HepG2 (cell line): ENCODE data around the gene TBC1D3K. TPM values are rescaled to one million over a fixed set of nuclear protein-coding genes. Genes with fewer than 3 reads are reported as not detected.
A peak's percentile ranks its signal among the peaks of the same experiment; 100 is the strongest.

Experiments used
- ELF3 ChIP-seq: IDR thresholded peaks from 2 replicates; pipeline ENCODE4 v1.6.1; 2016; ENCODE audit warnings: missing genetic modification reagents, missing compliant biosample characterization
- HNRNPL ChIP-seq: fragments of 200-400 bp; formaldehyde crosslinking; IDR thresholded peaks from 2 replicates; pipeline ENCODE4 v1.6.1; 2017; ENCODE audit warnings: mild to moderate bottlenecking, low read depth, low read length
- JUNB ChIP-seq: sonication (generic); formaldehyde crosslinking; IDR thresholded peaks from 2 replicates; pipeline ENCODE4 v1.8.0; 2022; ENCODE audit warnings: missing genetic modification reagents, mild to moderate bottlenecking, borderline replicate concordance
- KAT8 ChIP-seq: IDR thresholded peaks from 2 replicates; pipeline ENCODE4 v1.6.1; 2016; ENCODE audit warnings: missing genetic modification reagents, missing compliant biosample characterization
- KDM1A ChIP-seq: IDR thresholded peaks from 2 replicates; pipeline ENCODE4 v1.6.1; 2016; ENCODE audit warnings: missing compliant biosample characterization
- KMT2A ChIP-seq: sonication (generic); formaldehyde crosslinking; IDR thresholded peaks from 2 replicates; pipeline ENCODE4 v1.4.0; 2020; ENCODE audit warnings: missing genetic modification reagents
- MTF1 ChIP-seq: sonication (generic); formaldehyde crosslinking; IDR thresholded peaks from 2 replicates; pipeline ENCODE4 v1.5.0; 2020; ENCODE audit warnings: missing genetic modification reagents
- PITX1 ChIP-seq: sonication (generic); formaldehyde crosslinking; IDR thresholded peaks from 2 replicates; pipeline ENCODE4 v1.5.1; 2020; ENCODE audit warnings: mild to moderate bottlenecking, missing genetic modification reagents
- RARA ChIP-seq: IDR thresholded peaks from 2 replicates; pipeline ENCODE4 v1.6.1; 2016; ENCODE audit warnings: missing genetic modification reagents, missing compliant biosample characterization
- SIX4 ChIP-seq: sonication (generic); formaldehyde crosslinking; IDR thresholded peaks from 2 replicates; pipeline ENCODE4 v1.4.0; 2020; ENCODE audit warnings: missing genetic modification reagents
- SMC3 ChIP-seq: IDR thresholded peaks from 2 replicates; pipeline ENCODE4 v1.6.1; 2011; ENCODE audit warnings: low read length, improper control_type of control experiment
- SNAPC2 ChIP-seq: sonication (generic); formaldehyde crosslinking; IDR thresholded peaks from 2 replicates; pipeline ENCODE4 v1.8.1; 2022; ENCODE audit warnings: mild to moderate bottlenecking, missing genetic modification reagents
- STAT5B ChIP-seq: sonication (generic); formaldehyde crosslinking; IDR thresholded peaks from 2 replicates; pipeline ENCODE4 v1.4.0; 2020; ENCODE audit warnings: missing genetic modification reagents
- U2AF2 ChIP-seq: fragments of 200-400 bp; formaldehyde crosslinking; IDR thresholded peaks from 2 replicates; pipeline ENCODE4 v1.6.1; 2017; ENCODE audit warnings: low read depth, mild to moderate bottlenecking, low read length
- ZBTB42 ChIP-seq: sonication (generic); formaldehyde crosslinking; IDR thresholded peaks from 2 replicates; pipeline ENCODE4 v1.5.0; 2020; ENCODE audit warnings: mild to moderate bottlenecking, missing genetic modification reagents
- ZBTB49 ChIP-seq: sonication (generic); formaldehyde crosslinking; IDR thresholded peaks from 2 replicates; pipeline ENCODE4 v1.4.0; 2020; ENCODE audit warnings: missing genetic modification reagents, borderline replicate concordance
- ZFP41 ChIP-seq: sonication (generic); formaldehyde crosslinking; IDR thresholded peaks from 2 replicates; pipeline ENCODE4 v1.4.0; 2020; ENCODE audit warnings: mild to moderate bottlenecking, missing genetic modification reagents, borderline replicate concordance
- ZKSCAN5 ChIP-seq: sonication (generic); formaldehyde crosslinking; IDR thresholded peaks from 2 replicates; pipeline ENCODE4 v1.5.1; 2020; ENCODE audit warnings: mild to moderate bottlenecking, missing genetic modification reagents
- ZNF143 ChIP-seq: sonication (generic); formaldehyde crosslinking; IDR thresholded peaks from 2 replicates; pipeline ENCODE4 v1.4.0; 2020; ENCODE audit warnings: missing genetic modification reagents
- ZNF362 ChIP-seq: sonication (generic); formaldehyde crosslinking; IDR thresholded peaks from 2 replicates; pipeline ENCODE4 v1.4.0; 2020; ENCODE audit warnings: missing genetic modification reagents, mild to moderate bottlenecking, borderline replicate concordance
- ZNF503 ChIP-seq: sonication (generic); formaldehyde crosslinking; IDR thresholded peaks from 2 replicates; pipeline ENCODE4 v1.4.0; 2020; ENCODE audit warnings: missing genetic modification reagents
- ZNF543 ChIP-seq: sonication (generic); formaldehyde crosslinking; IDR thresholded peaks from 2 replicates; pipeline ENCODE4 v1.4.0; 2020; ENCODE audit warnings: mild to moderate bottlenecking, missing genetic modification reagents
- ZNF546 ChIP-seq: sonication (generic); formaldehyde crosslinking; conservative IDR thresholded peaks from 2 replicates; pipeline ENCODE4 v1.8.1; 2023; ENCODE audit warnings: mild to moderate bottlenecking, missing genetic modification reagents
- ZSCAN20 ChIP-seq: sonication (generic); formaldehyde crosslinking; IDR thresholded peaks from 2 replicates; pipeline ENCODE4 v1.4.0; 2020; ENCODE audit warnings: missing genetic modification reagents, mild to moderate bottlenecking, borderline replicate concordance
- polyA plus RNA-seq, 8 experiments: library from polyadenylated mRNA; depleted of rRNA in 3 of 8; stranded (reverse) in 7 of 8; unstranded in 1 of 8; fragments of >200 nt; fragmentation: Illumina TruSeq in 4 of 8; extraction: Trizol in 4 of 8; gene quantifications; 2 replicates each; pipeline versions ENCODE4 v1.2.1 to v1.2.3, GENCODE V29; 2011 to 2016; ENCODE audit warnings: low read depth in 4 of 8, missing spikeins in 1 of 8, mixed read lengths in 1 of 8; ENCODE audit not compliant: insufficient read depth in 1 of 8
- total RNA-seq, 5 experiments: library from RNA; depleted of rRNA; stranded (reverse); fragments of >200 nt; fragmentation: Illumina TruSeq; extraction: Trizol; gene quantifications; 2 replicates each; pipeline ENCODE4 v1.2.3, GENCODE V29; 2016; ENCODE audit warnings: low read depth in 1 of 5

The TBC1D3K gene
- total and polyA plus RNA-seq, 2 of the 13 experiments (the other 11 are each of a cell fraction or from before 2014, with no cell fraction given), result not detected

- TF ChIP-seq ZNF362, result peak; percentile 94
- TF ChIP-seq ZKSCAN5 (CRISPR knock-in tag), result no peak
- TF ChIP-seq MTF1, result no peak
- TF ChIP-seq JUNB (CRISPR knock-in tag), result no peak
- no peak for TF ChIP-seq U2AF2
- no peak for TF ChIP-seq KMT2A (CRISPR knock-in tag)
- TF ChIP-seq ZNF143 (CRISPR knock-in tag), result no peak
- TF ChIP-seq ZNF546 (CRISPR knock-in tag), result no peak
- TF ChIP-seq ZNF543, result no peak
- TF ChIP-seq SIX4 (CRISPR knock-in tag), result no peak
- TF ChIP-seq KDM1A (CRISPR knock-in tag), result no peak
- TF ChIP-seq ELF3 (CRISPR knock-in tag), result no peak
- TF ChIP-seq PITX1 (CRISPR knock-in tag), result no peak
- no peak for TF ChIP-seq STAT5B (CRISPR knock-in tag)
- no peak for TF ChIP-seq SMC3
- TF ChIP-seq ZFP41, result no peak
- TF ChIP-seq ZSCAN20 (CRISPR knock-in tag), result no peak
- TF ChIP-seq HNRNPL, result no peak
- no peak for TF ChIP-seq ZBTB42 (CRISPR knock-in tag)
- TF ChIP-seq ZNF503 (CRISPR knock-in tag), result no peak
- TF ChIP-seq KAT8 (CRISPR knock-in tag), result peak; percentile 23; the same call in 1 of the 2 replicates
- no peak for TF ChIP-seq ZBTB49 (CRISPR knock-in tag)
- TF ChIP-seq SNAPC2, result no peak
- TF ChIP-seq RARA (CRISPR knock-in tag), result peak; percentile 92
Observed at GRCh38 chr17:37885136-37885535, 39.1 kb upstream of the TBC1D3K start (continued).
